AG08396 (cell line): ENCODE results near the gene RND3.
A peak's percentile ranks its signal among the peaks of the same experiment; 100 is the strongest.

Experiments used
- DNase-seq: peaks from one replicate; pipeline ENCODE4 v3.0.0; 2012; ENCODE audit warnings: low spot score, mixed read lengths

Gene RND3

DNA sequence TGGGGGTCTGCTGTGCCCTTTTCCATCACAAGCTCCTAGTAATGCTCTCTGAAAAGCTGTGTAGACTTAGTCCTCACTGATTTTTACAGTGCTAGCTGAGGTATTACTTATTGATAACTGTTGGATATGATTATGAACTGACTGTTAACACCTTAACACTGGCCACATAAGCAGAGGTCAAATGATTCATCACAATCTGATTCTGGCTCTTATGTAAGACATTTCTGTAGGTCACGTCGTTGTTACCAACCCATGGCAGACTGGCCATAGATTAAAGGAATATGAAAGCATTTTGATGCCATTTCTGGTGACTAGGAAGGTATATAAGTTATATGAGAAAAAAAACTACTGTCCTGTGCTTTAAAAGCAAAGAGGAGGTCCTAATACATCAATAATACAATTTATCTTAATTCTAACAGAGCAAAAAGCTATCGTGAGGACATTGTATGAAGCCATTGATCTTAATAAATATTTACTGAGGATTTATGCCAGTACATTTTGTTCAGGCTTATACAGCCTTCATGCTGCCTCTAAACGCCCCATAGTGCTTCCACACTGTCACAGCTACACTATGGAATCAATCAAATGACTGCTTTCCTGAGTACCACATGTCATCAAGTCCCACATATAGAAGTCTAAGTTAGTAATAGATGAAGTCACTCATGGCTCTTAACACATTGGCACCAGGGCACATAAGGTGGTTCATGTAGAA lies 6.9 kb upstream of the RND3 start:
- DNase-seq: no peak

DNA sequence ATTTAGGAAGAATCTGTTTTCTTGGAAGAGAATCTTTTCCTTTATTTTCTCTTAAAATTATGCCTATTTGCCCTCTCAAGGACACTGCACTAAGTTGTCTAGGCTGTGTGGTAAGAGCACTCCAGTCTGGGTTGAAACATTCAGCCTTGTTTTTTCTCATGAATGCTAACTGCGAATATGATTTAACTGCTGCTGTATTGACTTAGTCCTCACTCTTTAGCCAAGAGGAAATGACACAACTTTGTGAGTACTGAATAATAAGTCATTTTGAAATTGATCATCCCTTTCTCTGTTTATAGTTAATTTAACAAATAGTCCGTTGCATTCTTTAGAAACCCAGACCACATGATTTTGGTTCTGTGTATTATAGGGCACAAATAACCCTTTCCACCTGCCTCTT lies 4.5 kb upstream of the RND3 start:
- no peak for DNase-seq

- DNase-seq: no peak
Measured at GRCh38 chr2:150491430-150491829, 4.0 kb upstream of the RND3 start.

DNA sequence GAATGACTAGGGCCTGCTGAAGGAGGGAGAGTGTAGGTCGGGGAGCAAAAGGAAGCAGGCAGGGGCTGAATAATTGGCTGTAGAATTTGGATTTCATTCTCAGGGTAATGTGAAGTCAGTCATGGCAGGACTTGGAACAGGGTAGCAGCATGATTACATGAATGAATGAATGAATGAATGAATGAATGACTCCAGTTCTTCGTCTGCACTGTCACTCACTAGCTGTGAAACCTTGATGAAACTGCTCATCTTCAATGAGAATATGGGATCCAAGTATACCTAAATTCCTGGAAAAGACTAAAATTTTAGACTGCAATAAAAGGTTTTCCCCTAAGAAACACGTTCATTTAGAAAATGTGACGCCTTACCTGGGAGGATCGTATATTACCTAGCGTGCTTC lies 3.0 kb upstream of the RND3 start:
- no peak for DNase-seq

DNA sequence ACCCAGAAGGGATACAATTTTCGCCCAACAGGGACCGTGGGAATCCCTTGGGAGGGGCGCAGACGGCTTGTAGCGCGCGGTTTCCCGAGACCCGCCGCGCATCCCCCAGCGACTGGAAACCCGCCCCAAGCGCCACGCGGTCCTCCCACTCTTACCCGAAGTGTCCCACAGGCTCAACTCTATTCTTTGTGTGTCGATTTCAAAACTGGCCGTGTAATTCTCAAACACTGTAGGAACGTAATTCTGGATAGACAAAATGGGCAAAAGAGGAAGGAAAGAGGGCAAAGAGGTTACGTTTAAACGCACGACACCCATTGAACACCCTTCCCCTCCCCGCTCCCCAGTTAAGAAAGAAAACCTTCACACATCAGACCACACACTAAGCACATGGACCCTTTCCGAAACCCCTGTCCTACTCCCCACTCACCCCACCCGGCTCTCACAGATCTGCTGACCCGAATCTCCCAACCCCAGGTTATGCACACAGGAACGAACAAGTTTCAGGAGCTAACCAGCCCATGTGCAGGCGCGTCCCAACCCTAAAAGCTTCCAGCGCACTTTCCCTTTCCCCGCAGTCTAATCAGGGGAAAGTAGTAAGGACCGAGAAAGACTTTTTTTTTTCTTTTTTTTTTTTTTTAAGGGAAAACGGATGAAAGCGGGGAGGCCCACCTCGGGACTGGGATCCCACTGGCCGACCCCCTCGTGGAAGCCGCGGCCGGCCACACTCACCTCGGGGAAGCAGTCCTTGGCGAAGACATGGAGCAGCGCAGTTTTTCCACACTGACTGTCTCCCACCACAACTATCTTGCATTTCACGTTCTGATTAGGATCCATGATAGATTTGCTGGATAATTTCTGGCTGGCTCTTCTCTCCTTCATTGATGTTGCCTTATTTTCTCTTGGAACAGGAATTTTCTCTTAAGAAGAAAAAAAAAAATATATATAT lies 655 bp downstream of the RND3 start:
- no peak for DNase-seq

GRCh38 chr2:150485871-150486538 lies 1.5 kb downstream of the RND3 start:
- peak; percentile 50 for DNase-seq

DNA sequence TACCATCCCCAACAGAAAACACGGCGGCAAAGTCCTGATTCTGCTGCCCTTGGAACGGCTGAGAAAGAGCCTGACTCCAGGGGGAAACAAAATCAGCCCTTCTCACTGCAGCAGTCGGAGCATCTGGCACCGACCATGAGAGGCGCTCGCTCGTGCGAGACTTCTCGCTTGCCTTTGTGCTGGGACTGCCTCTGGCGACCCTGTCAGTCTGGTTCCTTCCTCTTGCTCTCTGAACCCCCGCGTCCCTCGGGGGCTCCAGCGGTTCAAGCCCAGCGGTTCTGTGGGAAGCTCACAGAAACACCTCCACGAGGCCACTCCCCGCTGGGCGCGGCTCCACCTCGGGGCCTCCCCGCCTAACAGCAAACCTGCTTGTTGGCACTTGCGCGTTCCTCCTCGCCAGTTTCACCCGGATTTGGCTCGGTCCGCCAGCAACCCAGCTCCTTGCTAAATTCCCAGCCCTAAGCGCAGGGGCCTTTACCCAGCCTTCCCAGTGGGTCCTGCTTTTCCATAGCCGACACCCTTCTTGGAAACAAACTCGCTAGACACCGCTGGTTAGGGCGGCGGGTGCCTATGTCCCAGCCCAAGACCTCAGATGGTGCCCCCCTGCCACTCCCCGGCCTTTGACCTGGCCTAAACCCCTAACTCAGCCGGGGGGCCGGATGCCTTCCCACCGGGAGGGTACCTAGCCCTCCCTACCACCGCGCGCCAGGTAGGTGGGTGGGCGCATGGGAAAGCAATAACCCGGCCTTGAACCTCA lies 2.2 kb downstream of the RND3 start:
- DNase-seq: no peak

DNA sequence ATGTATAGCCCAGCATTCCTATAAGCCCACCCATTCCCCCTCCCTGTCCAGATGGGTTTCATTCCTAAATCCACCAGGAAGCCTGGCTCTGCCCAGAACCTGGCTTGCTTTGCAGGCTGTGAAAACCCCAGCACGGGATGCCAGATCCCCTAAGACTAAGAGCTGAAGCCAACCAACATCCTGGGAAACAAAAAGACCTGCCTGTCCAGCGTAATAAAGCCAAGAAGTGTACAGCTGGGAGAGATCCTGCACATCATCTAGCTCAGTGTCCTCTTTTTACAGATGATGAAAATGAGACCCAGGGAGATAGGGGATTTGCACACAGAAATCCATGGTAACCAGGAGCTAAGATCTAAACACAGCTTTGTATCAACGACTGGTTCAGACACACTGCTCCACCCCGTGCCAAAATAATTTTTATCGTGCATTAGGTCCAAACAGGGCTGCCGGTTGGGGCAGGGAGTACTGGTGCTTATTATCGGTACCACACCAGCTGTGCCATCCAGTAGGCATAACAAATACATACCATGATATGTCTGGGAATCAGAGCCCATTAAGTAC lies 2.9 kb downstream of the RND3 start:
- no peak for DNase-seq

DNA sequence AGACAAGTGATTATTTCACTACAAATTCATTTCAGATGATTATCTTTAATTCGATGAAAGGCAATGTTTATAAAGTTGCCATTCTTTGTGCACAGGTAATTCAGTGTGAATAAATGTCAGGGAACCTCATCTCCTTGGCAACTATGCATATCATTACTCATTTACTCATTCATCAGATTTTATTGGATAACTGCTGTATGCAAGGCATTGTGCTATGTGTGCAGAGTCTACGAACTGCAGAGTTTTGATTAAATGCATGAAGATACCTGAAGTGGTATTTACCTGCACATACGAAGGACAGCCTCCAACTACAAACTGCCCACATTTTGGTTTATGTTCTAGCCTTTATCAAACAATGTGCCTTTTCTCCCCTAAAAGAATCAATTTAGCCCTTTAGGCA lies 3.5 kb downstream of the RND3 start:
- no peak for DNase-seq

GRCh38 chr2:150483532-150483931 lies 3.9 kb downstream of the RND3 start:
- DNase-seq: no peak

DNA sequence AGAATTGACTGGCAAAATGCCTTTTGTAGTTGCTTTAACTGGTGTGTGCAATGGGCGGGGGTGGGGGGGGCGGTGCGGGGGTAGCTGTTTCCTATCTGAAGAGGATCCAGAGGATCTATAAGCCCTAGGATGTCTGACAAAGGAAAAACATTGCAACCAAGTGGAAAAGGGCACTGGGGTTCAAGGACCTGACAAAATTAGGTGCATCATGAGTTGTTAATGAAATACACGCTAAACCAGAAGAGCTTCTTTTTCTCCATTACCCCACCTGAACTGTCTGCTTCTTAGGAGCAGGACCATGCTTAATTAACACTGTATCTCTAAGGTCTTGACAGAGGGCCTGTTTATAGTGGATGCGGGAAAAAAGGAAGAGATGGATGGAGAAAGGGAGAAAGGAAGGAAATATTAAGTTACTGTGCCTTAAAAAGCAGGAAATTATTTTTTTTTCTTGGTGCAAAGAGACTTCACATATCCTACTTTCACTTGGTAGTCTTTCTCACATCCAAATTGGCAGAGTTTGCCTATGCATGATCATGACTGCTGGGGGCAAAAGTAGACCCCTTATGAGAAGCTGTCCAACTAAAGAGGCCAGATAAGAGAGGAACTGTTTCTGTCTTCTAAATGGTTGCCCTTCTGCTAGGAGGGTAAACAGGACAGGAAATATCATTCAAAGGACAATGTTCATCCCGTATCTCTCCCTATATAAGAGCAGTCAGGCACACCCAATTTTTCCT lies 4.6 kb downstream of the RND3 start:
- no peak for DNase-seq

- DNase-seq: no peak
Measured at GRCh38 chr2:150482111-150482510, 5.4 kb downstream of the RND3 start.

GRCh38 chr2:150480971-150481830 lies 6.3 kb downstream of the RND3 start:
- no peak for DNase-seq

GRCh38 chr2:150480241-150480640 lies 7.2 kb downstream of the RND3 start:
- no peak for DNase-seq

GRCh38 chr2:150479075-150479915 lies 8.2 kb downstream of the RND3 start:
- no peak for DNase-seq

- DNase-seq: no peak
Measured at GRCh38 chr2:150478200-150478974, 9.1 kb downstream of the RND3 start.

GRCh38 chr2:150477347-150477746 lies 10.1 kb downstream of the RND3 start:
- no peak for DNase-seq

- DNase-seq: no peak
Measured at GRCh38 chr2:150476809-150477302, 10.6 kb downstream of the RND3 start.
